ENCODE measurements around the gene RLN3. TPM values are rescaled to one million over a fixed set of nuclear protein-coding genes. Genes with fewer than 3 reads are reported as not detected.

The RLN3 gene
- total and polyA plus RNA-seq, 9 of the 15 experiments (the other 6 are each of a cell fraction or from before 2014, with no cell fraction given) = 0.31 to 1.2 (median 0.71) TPM; not detected in 6

DNA sequence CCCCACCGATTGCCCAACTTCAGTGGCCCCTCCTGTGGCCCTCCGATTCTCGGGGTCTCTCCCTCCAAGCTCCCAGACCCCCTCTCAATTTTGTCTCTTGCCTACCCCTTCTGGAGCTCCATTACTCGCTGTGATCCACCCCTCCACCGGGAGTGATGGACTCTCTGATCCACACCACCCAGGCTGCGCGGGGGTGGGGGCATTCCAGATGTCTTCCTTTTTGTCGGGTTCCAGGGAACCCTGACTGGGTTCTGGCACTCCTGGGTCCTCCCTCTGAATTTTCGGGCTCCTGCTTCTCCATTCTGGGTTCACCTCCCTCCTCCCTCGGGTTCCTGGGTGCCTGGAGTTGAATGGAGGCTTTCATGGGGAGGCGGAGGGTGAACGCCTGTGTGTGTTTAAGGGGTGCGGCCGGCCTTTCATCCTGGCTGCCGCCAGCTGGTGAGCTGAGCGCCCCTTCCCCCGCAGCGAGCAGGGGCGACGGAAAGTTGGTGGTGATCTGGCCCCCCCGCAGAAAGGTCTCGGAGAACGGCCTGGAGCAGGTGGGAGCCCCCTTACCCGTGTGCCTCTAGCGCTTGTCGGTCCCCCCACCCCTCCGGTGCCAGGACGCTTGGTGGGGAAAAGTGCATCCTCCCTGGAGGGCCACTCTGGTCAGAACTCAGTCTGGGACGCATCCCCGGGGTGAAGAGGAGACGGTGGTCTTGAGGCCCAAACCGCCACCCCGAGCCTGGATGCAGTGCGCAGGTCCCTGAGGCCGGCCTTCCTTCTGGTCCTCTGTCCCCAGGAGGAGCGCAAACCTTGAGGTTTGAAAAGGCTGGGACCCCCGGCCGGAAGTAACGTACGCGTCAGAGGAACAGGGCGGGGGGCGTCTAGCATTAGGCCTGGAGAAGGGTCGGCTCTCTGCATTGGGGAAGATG, 46.2 kb downstream of the RLN3 start (continued):
- TF ChIP-seq, protein P1, sequence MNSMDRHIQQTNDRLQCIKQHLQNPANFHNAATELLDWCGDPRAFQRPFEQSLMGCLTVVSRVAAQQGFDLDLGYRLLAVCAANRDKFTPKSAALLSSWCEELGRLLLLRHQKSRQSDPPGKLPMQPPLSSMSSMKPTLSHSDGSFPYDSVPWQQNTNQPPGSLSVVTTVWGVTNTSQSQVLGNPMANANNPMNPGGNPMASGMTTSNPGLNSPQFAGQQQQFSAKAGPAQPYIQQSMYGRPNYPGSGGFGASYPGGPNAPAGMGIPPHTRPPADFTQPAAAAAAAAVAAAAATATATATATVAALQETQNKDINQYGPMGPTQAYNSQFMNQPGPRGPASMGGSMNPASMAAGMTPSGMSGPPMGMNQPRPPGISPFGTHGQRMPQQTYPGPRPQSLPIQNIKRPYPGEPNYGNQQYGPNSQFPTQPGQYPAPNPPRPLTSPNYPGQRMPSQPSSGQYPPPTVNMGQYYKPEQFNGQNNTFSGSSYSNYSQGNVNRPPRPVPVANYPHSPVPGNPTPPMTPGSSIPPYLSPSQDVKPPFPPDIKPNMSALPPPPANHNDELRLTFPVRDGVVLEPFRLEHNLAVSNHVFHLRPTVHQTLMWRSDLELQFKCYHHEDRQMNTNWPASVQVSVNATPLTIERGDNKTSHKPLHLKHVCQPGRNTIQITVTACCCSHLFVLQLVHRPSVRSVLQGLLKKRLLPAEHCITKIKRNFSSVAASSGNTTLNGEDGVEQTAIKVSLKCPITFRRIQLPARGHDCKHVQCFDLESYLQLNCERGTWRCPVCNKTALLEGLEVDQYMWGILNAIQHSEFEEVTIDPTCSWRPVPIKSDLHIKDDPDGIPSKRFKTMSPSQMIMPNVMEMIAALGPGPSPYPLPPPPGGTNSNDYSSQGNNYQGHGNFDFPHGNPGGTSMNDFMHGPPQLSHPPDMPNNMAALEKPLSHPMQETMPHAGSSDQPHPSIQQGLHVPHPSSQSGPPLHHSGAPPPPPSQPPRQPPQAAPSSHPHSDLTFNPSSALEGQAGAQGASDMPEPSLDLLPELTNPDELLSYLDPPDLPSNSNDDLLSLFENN (IDR thresholded peaks at IDR 0.05; ENCODE audit: low read depth in 2 of 2, low read length in 2 of 2) = no peak
- TF ChIP-seq, protein P2, sequence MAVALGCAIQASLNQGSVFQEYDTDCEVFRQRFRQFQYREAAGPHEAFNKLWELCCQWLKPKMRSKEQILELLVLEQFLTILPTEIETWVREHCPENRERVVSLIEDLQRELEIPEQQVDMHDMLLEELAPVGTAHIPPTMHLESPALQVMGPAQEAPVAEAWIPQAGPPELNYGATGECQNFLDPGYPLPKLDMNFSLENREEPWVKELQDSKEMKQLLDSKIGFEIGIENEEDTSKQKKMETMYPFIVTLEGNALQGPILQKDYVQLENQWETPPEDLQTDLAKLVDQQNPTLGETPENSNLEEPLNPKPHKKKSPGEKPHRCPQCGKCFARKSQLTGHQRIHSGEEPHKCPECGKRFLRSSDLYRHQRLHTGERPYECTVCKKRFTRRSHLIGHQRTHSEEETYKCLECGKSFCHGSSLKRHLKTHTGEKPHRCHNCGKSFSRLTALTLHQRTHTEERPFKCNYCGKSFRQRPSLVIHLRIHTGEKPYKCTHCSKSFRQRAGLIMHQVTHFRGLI (CRISPR knock-in tag; IDR thresholded peaks at IDR 0.05) = no peak
- TF ChIP-seq POLR2AphosphoS2 (IDR thresholded peaks at IDR 0.05; ENCODE audit: low read length) = no peak
- TF ChIP-seq, protein P3, sequence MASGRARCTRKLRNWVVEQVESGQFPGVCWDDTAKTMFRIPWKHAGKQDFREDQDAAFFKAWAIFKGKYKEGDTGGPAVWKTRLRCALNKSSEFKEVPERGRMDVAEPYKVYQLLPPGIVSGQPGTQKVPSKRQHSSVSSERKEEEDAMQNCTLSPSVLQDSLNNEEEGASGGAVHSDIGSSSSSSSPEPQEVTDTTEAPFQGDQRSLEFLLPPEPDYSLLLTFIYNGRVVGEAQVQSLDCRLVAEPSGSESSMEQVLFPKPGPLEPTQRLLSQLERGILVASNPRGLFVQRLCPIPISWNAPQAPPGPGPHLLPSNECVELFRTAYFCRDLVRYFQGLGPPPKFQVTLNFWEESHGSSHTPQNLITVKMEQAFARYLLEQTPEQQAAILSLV (tag; IDR thresholded peaks at IDR 0.05) = no peak
- no peak for TF ChIP-seq NR4A1 (CRISPR knock-in tag; IDR thresholded peaks at IDR 0.05)
- TF ChIP-seq NR4A1 (tag; IDR thresholded peaks at IDR 0.05) = 0 out of 2 replicates have a peak, but pooled peaks have one; percentile 32
- no peak for TF ChIP-seq RB1 (IDR thresholded peaks at IDR 0.05; ENCODE audit: low read depth)
- no peak for TF ChIP-seq ZNF444 (CRISPR knock-in tag; IDR thresholded peaks at IDR 0.05)
- no peak for TF ChIP-seq ZFP36 (IDR thresholded peaks at IDR 0.05; ENCODE audit: low read depth, low read length, partially characterized antibody)
- TF ChIP-seq ZNF696 (CRISPR knock-in tag; conservative IDR thresholded peaks at IDR 0.05) = no peak
- TF ChIP-seq ZNF282 (CRISPR knock-in tag; IDR thresholded peaks at IDR 0.05) = no peak; the same call in 1 of the 2 replicates
- TF ChIP-seq ZNF175 (CRISPR knock-in tag; IDR thresholded peaks at IDR 0.05; ENCODE audit: low read depth) = no peak
- TF ChIP-seq, protein P4, sequence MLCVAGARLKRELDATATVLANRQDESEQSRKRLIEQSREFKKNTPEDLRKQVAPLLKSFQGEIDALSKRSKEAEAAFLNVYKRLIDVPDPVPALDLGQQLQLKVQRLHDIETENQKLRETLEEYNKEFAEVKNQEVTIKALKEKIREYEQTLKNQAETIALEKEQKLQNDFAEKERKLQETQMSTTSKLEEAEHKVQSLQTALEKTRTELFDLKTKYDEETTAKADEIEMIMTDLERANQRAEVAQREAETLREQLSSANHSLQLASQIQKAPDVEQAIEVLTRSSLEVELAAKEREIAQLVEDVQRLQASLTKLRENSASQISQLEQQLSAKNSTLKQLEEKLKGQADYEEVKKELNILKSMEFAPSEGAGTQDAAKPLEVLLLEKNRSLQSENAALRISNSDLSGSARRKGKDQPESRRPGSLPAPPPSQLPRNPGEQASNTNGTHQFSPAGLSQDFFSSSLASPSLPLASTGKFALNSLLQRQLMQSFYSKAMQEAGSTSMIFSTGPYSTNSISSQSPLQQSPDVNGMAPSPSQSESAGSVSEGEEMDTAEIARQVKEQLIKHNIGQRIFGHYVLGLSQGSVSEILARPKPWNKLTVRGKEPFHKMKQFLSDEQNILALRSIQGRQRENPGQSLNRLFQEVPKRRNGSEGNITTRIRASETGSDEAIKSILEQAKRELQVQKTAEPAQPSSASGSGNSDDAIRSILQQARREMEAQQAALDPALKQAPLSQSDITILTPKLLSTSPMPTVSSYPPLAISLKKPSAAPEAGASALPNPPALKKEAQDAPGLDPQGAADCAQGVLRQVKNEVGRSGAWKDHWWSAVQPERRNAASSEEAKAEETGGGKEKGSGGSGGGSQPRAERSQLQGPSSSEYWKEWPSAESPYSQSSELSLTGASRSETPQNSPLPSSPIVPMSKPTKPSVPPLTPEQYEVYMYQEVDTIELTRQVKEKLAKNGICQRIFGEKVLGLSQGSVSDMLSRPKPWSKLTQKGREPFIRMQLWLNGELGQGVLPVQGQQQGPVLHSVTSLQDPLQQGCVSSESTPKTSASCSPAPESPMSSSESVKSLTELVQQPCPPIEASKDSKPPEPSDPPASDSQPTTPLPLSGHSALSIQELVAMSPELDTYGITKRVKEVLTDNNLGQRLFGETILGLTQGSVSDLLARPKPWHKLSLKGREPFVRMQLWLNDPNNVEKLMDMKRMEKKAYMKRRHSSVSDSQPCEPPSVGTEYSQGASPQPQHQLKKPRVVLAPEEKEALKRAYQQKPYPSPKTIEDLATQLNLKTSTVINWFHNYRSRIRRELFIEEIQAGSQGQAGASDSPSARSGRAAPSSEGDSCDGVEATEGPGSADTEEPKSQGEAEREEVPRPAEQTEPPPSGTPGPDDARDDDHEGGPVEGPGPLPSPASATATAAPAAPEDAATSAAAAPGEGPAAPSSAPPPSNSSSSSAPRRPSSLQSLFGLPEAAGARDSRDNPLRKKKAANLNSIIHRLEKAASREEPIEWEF (CRISPR knock-in tag; IDR thresholded peaks at IDR 0.05) = no peak
- no peak for TF ChIP-seq FOXJ3 (CRISPR knock-in tag; IDR thresholded peaks at IDR 0.05)
- no peak for TF ChIP-seq ZNF24 (IDR thresholded peaks at IDR 0.05)
- TF ChIP-seq ZNF197 (CRISPR knock-in tag; IDR thresholded peaks at IDR 0.05; ENCODE audit: low read depth) = no peak

Data from K562 (cell line).